Mucosa of stomach (tissue), 1 donor: ENCODE measurements around the gene GNG2.

Experiments used
- H3K27me3 ChIP-seq: one replicate; pipeline ENCODE4 v1.7.0; 2013; ENCODE audit warnings: mild to moderate bottlenecking, low read length; ENCODE audit not compliant: control insufficient read depth, insufficient read depth
- H3K36me3 ChIP-seq: one replicate; pipeline ENCODE4 v1.7.0; 2013; ENCODE audit warnings: low read length; ENCODE audit not compliant: control insufficient read depth, insufficient read depth
- H3K4me1 ChIP-seq: one replicate; pipeline ENCODE4 v1.7.0; 2013; ENCODE audit warnings: mild to moderate bottlenecking, low read length; ENCODE audit not compliant: control insufficient read depth, insufficient read depth
- H3K4me3 ChIP-seq: one replicate; pipeline ENCODE4 v1.7.0; 2013; ENCODE audit warnings: low read length
- H3K9ac ChIP-seq: one replicate; pipeline ENCODE4 v1.7.0; 2013; ENCODE audit warnings: mild to moderate bottlenecking, low read length, moderate library complexity
- H3K9me3 ChIP-seq: one replicate; pipeline ENCODE4 v1.7.0; 2013; ENCODE audit warnings: mild to moderate bottlenecking, low read length, moderate library complexity; ENCODE audit not compliant: control insufficient read depth
- donor health status: Pancreatic carcinoma.

Gene GNG2

DNA sequence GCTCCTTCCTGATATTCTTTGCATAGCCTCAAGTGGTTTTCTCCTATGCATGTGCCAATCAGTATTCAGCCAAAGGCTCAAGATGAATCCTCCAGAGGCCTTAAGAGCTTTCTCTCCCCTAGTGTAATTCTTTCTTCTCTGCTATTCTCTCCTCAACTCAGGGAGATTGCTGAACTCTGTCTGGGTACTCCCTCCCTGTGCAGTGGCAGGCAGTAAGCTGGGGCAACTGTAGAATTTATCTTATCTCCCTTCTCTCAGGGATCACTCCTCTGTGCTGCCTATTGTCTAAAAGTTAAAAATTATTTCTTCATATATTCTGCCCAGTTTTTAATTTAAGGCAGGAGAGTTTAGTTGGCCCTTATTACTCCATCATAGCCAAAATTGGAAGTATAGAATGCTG, 100.5 kb downstream of the GNG2 start:
- Histone ChIP-seq H3K4me3 (no peak overlapping the region), H3K9ac (no peak overlapping the region), H3K9me3 (no peaks in the 10 kb centered on the region), H3K4me1 (no peaks in the 10 kb centered on the region), H3K27me3 (no peaks in the 10 kb centered on the region), H3K36me3 (no peaks in the 10 kb centered on the region)

DNA sequence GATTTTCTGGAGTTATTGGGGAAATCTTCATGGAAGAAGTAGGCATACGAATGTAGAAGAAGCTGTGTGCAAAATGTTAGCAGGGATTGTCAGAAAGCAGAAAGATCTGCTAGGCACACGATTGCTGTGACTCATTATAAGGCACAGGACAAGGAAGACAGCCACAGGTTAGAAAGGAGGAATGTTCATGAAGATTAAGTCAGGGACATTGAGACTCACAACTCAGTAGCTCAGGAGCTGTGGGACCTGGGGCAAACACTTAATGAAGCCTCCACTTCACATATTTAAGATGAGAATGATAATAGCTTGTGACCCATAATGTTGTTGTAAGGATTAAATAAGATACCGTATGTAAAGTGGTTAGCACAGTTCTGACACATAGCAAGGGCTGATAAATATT, 102.3 kb downstream of the GNG2 start:
- Histone ChIP-seq H3K9me3 (no peaks in the 10 kb centered on the region), H3K4me1 (no peaks in the 10 kb centered on the region), H3K36me3 (no peaks in the 10 kb centered on the region), H3K27me3 (no peaks in the 10 kb centered on the region), H3K4me3 (no peak overlapping the region), H3K9ac (no peak overlapping the region)

- Histone ChIP-seq H3K4me3 (no peak overlapping the region), H3K9me3 (no peaks in the 10 kb centered on the region), H3K4me1 (no peaks in the 10 kb centered on the region), H3K27me3 (no peaks in the 10 kb centered on the region), H3K9ac (no peak overlapping the region), H3K36me3 (no peaks in the 10 kb centered on the region)
Observed at GRCh38 chr14:51963286-51963685, 102.9 kb downstream of the GNG2 start.

DNA sequence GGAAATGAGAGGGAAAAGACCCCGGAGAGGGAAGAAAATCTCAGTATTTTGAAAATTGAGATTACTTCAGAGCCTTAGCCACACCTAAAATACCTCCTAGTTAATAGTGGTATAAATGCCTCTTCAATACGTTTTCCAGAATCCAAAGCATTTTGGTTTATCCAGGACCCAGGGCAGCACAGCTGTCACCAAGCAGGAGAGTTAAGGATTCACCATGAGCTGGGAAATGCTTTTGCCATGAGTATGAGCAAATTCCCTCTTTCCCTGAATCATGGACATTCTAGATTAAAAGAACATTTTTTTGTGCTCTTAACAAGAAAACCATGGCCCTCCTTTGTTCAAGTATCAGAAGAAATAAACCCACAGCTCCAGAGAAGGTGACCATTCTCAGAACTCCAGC, 107.1 kb downstream of the GNG2 start:
- Histone ChIP-seq H3K4me3 (no peak overlapping the region), H3K9me3 (no peaks in the 10 kb centered on the region), H3K4me1 (no peaks in the 10 kb centered on the region), H3K9ac (no peak overlapping the region), H3K27me3 (no peaks in the 10 kb centered on the region), H3K36me3 (no peaks in the 10 kb centered on the region)

DNA sequence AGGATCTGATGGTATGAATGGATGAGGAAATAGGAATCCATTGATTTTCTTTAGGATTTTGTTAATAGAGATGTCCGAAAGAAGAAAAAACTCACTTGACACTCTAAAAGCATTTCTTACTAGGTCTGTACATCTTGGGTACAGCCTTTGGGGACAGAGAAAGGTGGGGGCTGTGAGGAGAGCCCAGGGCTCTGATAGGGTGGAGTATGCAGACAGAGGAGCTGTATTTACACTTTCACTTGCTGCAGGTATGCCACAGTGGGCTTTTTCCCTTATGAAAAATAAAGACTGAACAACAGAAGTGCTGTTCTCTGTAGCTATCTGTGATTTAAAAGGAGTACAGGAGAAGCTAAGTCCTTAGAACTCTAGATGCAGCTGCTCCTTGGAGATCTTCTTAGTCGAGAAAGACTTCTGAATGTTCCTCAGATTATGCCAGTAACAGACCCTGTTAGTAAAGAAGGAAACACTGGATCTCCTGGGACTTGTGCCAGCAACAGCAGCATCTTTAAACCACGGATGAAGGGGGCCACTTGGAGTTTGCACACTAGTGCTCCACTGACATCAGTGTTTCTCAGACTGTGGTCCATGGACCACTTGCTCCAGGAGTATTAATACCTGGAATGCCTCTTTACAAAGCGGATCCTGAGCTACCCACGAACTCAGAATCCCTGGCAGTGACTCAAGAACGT, 109.6 kb downstream of the GNG2 start:
- no peak overlapping the region for H3K4me3 ChIP-seq
- H3K9me3 ChIP-seq = no peaks in the 10 kb centered on the region
- no peaks in the 10 kb centered on the region for H3K4me1 ChIP-seq
- H3K9ac ChIP-seq = no peak overlapping the region
- no peaks in the 10 kb centered on the region for H3K27me3 ChIP-seq
- no peaks in the 10 kb centered on the region for H3K36me3 ChIP-seq

DNA sequence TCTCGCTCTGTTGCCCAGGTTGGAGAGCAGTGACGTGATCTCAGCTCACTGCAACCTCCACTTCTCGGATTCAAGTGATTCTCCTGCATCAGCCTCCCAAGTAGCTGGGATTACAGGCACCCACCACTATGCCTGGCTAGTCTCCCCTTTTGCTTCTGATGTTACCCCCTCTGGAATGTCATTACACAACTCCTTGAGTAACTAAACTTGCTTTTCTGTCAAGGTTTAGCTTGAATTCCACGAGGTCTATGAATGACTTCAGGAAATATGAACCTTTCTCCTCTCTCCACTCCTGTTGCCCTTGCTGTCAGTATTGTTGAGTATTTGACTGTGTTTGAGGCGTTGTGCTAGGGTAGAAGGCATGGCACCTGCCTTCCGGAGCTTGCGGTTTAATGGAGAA, 112.2 kb downstream of the GNG2 start:
- Histone ChIP-seq H3K9me3 (no peaks in the 10 kb centered on the region), H3K4me1 (no peaks in the 10 kb centered on the region), H3K4me3 (no peak overlapping the region), H3K9ac (no peak overlapping the region), H3K36me3 (no peaks in the 10 kb centered on the region), H3K27me3 (no peaks in the 10 kb centered on the region)

DNA sequence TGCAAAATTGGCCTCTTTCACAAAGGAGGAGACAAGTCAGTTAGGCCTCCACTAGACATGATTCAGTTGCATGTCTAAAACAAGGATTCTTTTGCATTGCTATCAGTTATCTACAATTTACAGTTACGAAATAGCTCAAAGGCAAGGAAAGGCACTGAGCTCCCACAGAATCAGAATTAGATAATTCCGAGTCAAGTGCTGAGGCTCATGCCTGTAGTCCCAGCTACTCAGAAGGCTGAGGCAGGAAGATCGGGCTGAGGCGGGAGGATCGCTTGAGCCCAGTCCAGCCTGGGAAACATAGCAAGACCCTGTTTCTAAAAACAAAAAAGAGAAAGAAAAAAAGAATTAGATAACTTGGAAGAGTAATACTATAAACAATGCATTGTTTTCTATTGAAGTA, 116.7 kb downstream of the GNG2 start:
- Histone ChIP-seq H3K4me3 (no peak overlapping the region), H3K9ac (no peak overlapping the region), H3K9me3 (no peaks in the 10 kb centered on the region), H3K27me3 (no peaks in the 10 kb centered on the region), H3K36me3 (no peaks in the 10 kb centered on the region), H3K4me1 (no peaks in the 10 kb centered on the region)

DNA sequence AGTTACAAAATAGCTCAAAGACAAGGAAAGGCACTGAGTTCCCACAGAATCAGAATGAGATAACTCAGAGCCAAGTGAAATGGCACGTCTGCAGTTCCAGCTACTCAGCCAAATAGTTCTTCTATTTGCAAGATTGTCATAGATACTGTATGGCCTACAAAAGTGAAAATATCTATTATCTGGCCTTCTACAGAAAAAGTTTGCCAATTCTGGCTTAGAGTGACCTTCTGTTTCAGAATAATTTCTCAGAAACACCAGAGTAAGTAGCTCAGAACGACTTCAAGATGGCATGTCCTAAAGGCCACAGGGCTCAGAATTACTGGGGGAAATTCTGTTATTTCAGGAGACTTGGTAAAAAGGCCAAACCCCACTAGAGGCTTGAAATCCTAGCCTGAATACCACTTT, 118.3 kb downstream of the GNG2 start:
- H3K36me3 ChIP-seq = no peaks in the 10 kb centered on the region
- no peaks in the 10 kb centered on the region for H3K27me3 ChIP-seq
- no peaks in the 10 kb centered on the region for H3K9me3 ChIP-seq
- H3K9ac ChIP-seq = no peak overlapping the region
- no peaks in the 10 kb centered on the region for H3K4me1 ChIP-seq
- no peak overlapping the region for H3K4me3 ChIP-seq

DNA sequence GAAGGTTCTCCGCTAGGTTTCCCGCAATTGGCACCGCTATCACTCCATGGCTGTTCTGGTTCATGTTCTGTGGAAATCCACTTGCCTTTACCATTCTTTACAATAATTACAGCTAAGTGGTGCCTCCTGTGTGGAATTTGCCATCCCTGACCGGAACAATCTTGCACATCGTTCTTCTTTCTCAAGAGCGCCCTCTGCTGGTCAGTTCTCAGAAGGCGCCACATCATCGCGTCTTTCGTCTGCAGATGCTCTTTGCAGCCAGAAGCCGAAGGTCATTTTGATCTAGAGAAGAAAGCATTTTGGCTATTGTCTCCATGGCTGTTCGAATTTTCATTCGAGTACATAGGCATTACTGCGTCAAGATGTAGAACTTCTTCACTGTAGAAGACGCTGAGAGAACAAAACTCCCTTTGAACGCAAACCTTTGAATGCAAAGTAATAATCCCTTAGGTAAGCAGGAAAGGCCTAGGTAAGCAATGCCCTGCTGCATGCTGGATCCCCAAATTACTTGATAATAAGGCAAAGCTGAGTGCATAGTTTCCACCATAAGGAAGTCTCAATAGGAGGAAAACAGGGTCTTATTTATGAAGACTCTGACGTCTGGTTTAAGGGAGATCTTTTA, 118.8 kb downstream of the GNG2 start:
- Histone ChIP-seq H3K9ac (no peak overlapping the region), H3K9me3 (no peaks in the 10 kb centered on the region), H3K27me3 (no peaks in the 10 kb centered on the region), H3K4me1 (no peaks in the 10 kb centered on the region), H3K4me3 (no peak overlapping the region), H3K36me3 (no peaks in the 10 kb centered on the region)

- H3K36me3 ChIP-seq = no peaks in the 10 kb centered on the region
- no peaks in the 10 kb centered on the region for H3K4me1 ChIP-seq
- no peak overlapping the region for H3K9ac ChIP-seq
- H3K4me3 ChIP-seq = no peak overlapping the region
- no peaks in the 10 kb centered on the region for H3K9me3 ChIP-seq
- H3K27me3 ChIP-seq = no peaks in the 10 kb centered on the region
Observed at GRCh38 chr14:51981218-51981854, 120.9 kb downstream of the GNG2 start.

- Histone ChIP-seq H3K9me3 (no peaks in the 10 kb centered on the region), H3K9ac (peak overlapping the region; percentile 64), H3K36me3 (peaks cover 4% of the 10 kb centered on the region), H3K4me3 (no peak overlapping the region), H3K27me3 (no peaks in the 10 kb centered on the region), H3K4me1 (peaks cover 6% of the 10 kb centered on the region)
Observed at GRCh38 chr14:51988221-51988620, 127.8 kb downstream of the GNG2 start.

GRCh38 chr14:51989293-51990234, 129.2 kb downstream of the GNG2 start, which contains the start of gene RTRAF:
RTRAF (plus strand) TSS chr14:51989546; CDS start chr14:51989640, 94 bp downstream.
- Histone ChIP-seq H3K36me3 (peaks cover 4% of the 10 kb centered on the region), H3K4me1 (peaks cover 6% of the 10 kb centered on the region), H3K27me3 (no peaks in the 10 kb centered on the region), H3K9ac (peak within 1 kb of the TSS; percentile 89), H3K4me3 (peak within 1 kb of the TSS; percentile 94), H3K9me3 (no peaks in the 10 kb centered on the region)
